Chondrocyte (in vitro differentiated cells): ENCODE results near the gene USP35. TPM values are rescaled to one million over a fixed set of nuclear protein-coding genes. Genes with fewer than 3 reads are reported as not detected.

Experiments
- DNase-seq: peaks from one replicate; pipeline ENCODE4 v3.0.0; 2021; ENCODE audit warnings: mixed read lengths, low spot score
- H3K27ac Mint-ChIP-seq: one replicate; pipeline ENCODE4 v1.8.0; 2021; ENCODE audit warnings: mild to moderate bottlenecking, moderate library complexity, mixed read lengths; ENCODE audit not compliant: unreplicated experiment
- H3K27me3 Mint-ChIP-seq: 2 replicates; pipeline ENCODE4 v1.8.0; 2021; ENCODE audit warnings: low read depth, mixed read lengths
- H3K36me3 Mint-ChIP-seq: 2 replicates; pipeline ENCODE4 v1.8.0; 2021; ENCODE audit warnings: low read depth, mixed read lengths
- H3K4me1 Mint-ChIP-seq: 2 replicates; pipeline ENCODE4 v1.8.0; 2021; ENCODE audit warnings: low read depth, mild to moderate bottlenecking, mixed read lengths
- H3K4me3 Mint-ChIP-seq: one replicate; pipeline ENCODE4 v1.8.0; 2021; ENCODE audit warnings: mild to moderate bottlenecking, moderate library complexity, mixed read lengths; ENCODE audit not compliant: unreplicated experiment
- H3K9me3 Mint-ChIP-seq: 2 replicates; pipeline ENCODE4 v1.8.0; 2021; ENCODE audit warnings: low read depth, mixed read lengths
- total RNA-seq: library from RNA; stranded (reverse); gene quantifications from 3 replicates; pipeline ENCODE4 v1.2.1, GENCODE V29; 2021
- TF ChIP-seq, protein P1 (sequence below): fragments of 200-600 bp; sonication (generic); IDR thresholded peaks from 2 replicates; pipeline ENCODE4 v1.5.0; 2021; ENCODE audit warnings: antibody characterized with exemption, mild to moderate bottlenecking, moderate library complexity

USP35 gene
- total RNA-seq, 1 donor from 2014 or later: 14.0 TPM

DNA sequence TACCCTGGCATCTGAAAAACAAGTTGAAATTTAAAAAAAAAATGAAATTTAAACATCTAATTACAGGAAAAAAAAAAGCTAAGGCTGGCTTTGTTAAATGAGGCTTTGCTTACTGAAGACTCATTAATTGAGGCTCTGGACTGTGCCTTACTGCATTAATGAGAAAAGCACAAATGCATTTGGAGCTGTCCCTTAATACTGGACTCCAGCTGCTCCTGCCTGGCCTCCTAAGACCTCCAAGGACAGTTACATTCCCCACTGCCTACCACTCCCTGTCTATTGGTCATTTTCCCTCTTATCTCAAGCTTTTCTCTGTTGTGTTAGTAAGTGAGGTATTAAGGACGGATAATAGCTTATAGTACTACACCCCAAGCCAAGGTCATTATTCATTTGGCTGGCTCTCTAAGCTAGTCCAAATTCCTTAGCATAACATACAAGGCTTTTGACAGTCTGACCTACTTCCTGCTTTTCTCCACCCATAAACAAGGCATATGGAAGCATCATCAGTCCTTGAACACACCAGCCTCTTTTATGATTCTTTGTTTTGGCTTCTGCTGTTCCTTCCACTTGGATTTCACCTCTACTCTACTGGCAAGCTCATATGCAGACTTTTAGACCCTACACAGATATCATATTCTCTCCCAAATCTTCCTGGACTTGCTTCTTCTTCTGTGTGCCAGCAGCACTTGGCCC is 62.5 kb downstream of the USP35 start:
- Mint-ChIP-seq H3K27me3 (no peaks in the 10 kb centered on the region), H3K4me3 (no peak overlapping the region), H3K4me1 (peaks cover 7% of the 10 kb centered on the region), H3K9me3 (peaks cover under 1% of the 10 kb centered on the region), H3K27ac (no peak overlapping the region), H3K36me3 (peaks cover 12% of the 10 kb centered on the region)
- no peak for DNase-seq
- TF ChIP-seq, protein P1, sequence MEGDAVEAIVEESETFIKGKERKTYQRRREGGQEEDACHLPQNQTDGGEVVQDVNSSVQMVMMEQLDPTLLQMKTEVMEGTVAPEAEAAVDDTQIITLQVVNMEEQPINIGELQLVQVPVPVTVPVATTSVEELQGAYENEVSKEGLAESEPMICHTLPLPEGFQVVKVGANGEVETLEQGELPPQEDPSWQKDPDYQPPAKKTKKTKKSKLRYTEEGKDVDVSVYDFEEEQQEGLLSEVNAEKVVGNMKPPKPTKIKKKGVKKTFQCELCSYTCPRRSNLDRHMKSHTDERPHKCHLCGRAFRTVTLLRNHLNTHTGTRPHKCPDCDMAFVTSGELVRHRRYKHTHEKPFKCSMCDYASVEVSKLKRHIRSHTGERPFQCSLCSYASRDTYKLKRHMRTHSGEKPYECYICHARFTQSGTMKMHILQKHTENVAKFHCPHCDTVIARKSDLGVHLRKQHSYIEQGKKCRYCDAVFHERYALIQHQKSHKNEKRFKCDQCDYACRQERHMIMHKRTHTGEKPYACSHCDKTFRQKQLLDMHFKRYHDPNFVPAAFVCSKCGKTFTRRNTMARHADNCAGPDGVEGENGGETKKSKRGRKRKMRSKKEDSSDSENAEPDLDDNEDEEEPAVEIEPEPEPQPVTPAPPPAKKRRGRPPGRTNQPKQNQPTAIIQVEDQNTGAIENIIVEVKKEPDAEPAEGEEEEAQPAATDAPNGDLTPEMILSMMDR: no peak

DNA sequence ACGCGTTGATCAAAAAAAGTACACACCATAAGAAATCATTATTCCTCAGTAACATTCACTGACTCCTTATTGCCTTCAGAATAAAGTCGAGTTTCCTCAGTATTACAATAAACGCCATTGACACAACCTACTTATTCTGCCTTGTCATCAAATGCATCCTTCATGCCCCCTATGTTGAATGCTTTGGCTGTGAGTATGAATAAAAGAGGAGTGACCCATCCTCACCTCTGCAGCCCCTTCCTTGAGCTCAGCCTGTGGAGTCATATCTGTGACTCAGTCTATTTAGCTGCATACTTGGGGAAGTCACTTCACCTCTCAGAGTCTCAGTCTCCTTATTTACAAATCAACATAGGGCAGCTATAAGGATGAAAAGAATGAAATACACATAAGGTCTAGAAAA is 65.1 kb downstream of the USP35 start:
- no peak overlapping the region for H3K4me3 Mint-ChIP-seq
- H3K27ac Mint-ChIP-seq: no peak overlapping the region
- peaks cover 3% of the 10 kb centered on the region for H3K36me3 Mint-ChIP-seq
- no peaks in the 10 kb centered on the region for H3K9me3 Mint-ChIP-seq
- DNase-seq: no peak
- H3K27me3 Mint-ChIP-seq: no peaks in the 10 kb centered on the region
- peaks cover 17% of the 10 kb centered on the region for H3K4me1 Mint-ChIP-seq
- TF ChIP-seq, protein P1: no peak

DNA sequence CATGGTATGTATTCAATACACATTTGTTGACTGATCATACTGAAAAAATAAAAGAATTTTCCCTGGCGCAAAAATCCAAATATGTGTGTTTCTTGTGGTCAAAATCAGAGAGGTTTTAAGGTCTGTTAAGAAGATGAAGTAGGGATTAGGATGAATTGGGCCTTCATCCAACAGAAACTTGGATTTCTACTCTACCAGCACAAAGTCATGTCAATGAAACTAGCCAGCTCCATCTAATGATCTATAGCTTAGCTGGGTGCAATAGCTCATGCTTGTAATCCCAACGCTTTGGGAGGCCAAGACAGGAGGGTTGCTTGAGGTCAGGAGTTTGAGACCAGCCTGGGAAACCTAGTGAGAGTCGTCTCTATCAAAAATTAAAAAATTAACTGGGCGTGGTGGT is 65.5 kb downstream of the USP35 start:
- no peaks in the 10 kb centered on the region for H3K9me3 Mint-ChIP-seq
- H3K27ac Mint-ChIP-seq: no peak overlapping the region
- no peaks in the 10 kb centered on the region for H3K27me3 Mint-ChIP-seq
- peaks cover 17% of the 10 kb centered on the region for H3K4me1 Mint-ChIP-seq
- H3K36me3 Mint-ChIP-seq: peaks cover 3% of the 10 kb centered on the region
- TF ChIP-seq, protein P1: no peak
- DNase-seq: no peak
- no peak overlapping the region for H3K4me3 Mint-ChIP-seq

DNA sequence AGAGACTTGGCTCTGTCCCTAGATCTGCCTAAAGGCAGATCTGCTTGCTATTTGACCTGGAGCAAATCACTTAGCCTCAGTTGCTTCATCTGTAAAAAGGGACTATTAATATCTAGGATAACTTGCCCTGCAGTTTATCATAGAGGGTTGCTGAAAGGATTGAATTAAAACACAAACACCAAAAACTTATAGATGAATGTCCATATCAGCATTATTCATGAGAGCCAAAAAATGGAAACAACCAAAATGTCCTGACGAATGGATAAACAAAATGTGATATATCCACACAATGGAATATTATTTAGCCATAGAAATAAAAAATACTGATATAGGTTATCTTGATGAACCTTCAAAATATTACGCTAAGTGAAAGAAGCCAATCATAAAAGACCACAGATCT is 67.2 kb downstream of the USP35 start:
- Mint-ChIP-seq H3K27ac (no peak overlapping the region), H3K9me3 (no peaks in the 10 kb centered on the region), H3K4me3 (no peak overlapping the region), H3K27me3 (no peaks in the 10 kb centered on the region), H3K36me3 (peaks cover 1% of the 10 kb centered on the region), H3K4me1 (peaks cover 21% of the 10 kb centered on the region)
- TF ChIP-seq, protein P1: no peak
- DNase-seq: no peak

DNA sequence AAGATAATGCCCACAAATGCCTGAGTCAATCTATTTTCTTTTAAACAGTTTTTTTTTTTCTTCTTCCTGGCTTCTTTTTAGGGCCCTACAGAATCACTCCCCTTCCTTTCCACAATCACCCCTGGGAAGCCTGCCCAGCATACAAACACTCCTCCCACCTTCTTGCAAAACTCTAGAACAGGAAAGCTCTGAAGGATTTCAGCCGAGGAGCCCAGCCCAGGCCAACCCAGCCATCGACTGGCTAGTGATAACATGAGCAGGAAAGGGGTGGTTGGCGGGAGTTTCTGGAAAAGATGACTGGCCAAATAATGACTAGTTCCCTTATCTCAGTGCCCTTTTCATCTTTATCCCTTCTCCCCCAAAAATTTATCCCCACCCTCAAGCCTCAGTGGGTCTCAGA is 68.2 kb downstream of the USP35 start:
- no peak for DNase-seq
- Mint-ChIP-seq H3K4me1 (peaks cover 14% of the 10 kb centered on the region), H3K9me3 (no peaks in the 10 kb centered on the region), H3K27ac (peak overlapping the region; percentile 22), H3K27me3 (no peaks in the 10 kb centered on the region), H3K4me3 (no peak overlapping the region), H3K36me3 (peaks cover 1% of the 10 kb centered on the region)
- TF ChIP-seq, protein P1: no peak
